Measurements from ENCODE around the gene ACBD4.

ACBD4 gene

DNA sequence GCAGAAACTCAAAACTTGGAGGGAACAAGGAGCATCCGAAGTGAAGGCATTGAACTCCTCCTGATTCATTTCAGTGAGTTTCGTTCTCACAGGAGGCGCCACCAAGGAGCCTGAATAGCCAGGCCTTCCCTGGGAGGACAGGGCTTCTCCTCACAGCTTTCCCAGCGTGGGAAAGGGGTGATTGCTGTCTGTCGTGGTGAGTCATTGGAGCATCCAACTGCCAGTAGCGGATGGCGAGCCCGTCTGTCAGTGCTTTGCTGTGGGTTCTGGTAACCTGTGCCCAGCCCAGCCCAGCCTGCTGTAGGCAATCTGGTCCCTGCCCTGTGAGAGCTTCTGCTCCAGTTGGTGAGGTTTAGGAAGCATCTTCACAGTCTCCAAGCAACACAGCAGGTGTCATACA, 31.5 kb upstream of the ACBD4 start:
- no peak overlapping the region for H3K27ac ChIP-seq (ENCODE audit: insufficient read depth, low read depth, low read length, poor library complexity, severe bottlenecking)
- H3K4me1 ChIP-seq (ENCODE audit: control insufficient read depth, insufficient read depth, low read length): no peaks in the 10 kb centered on the region
- no peak overlapping the region for H3K4me3 ChIP-seq (ENCODE audit: insufficient read depth, low read depth, low read length)
- 96% methylated on average over 8 of the region's 8 CpGs for WGBS, 2 experiments
- H3K27me3 ChIP-seq (ENCODE audit: control insufficient read depth, insufficient read depth, low read length, poor library complexity, severe bottlenecking): no peaks in the 10 kb centered on the region
- no peaks in the 10 kb centered on the region for H3K9me3 ChIP-seq (ENCODE audit: control insufficient read depth, low read length)
- H3K36me3 ChIP-seq (ENCODE audit: control insufficient read depth, insufficient read depth, low read length): peaks cover 56% of the 10 kb centered on the region

DNA sequence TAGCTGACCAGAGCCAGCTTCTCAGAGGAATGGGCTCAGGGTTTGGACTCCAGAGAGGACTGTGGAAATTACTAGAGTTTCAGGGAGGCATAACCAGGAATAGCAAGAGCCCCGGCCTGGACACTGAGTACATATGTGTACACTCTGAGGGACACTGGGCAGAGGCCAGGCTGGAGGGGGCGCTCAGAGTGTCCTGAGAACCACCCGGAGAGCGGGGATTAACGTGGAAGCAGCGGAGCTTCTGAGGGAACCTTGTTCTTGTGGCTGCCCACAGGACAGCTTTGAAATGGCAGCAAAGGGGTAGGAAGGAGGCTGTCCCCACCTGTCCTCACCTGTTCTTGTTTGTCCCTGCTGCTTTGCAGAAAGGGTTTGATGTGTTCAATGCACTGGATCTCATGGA, 31.0 kb upstream of the ACBD4 start:
- H3K36me3 ChIP-seq (ENCODE audit: control insufficient read depth, insufficient read depth, low read length): peaks cover 53% of the 10 kb centered on the region
- H3K9me3 ChIP-seq (ENCODE audit: control insufficient read depth, low read length): no peaks in the 10 kb centered on the region
- H3K4me1 ChIP-seq (ENCODE audit: control insufficient read depth, insufficient read depth, low read length): no peaks in the 10 kb centered on the region
- 94 to 96% methylated on average over 6 of the region's 6 CpGs for WGBS, 2 experiments
- no peaks in the 10 kb centered on the region for H3K27me3 ChIP-seq (ENCODE audit: control insufficient read depth, insufficient read depth, low read length, poor library complexity, severe bottlenecking)
- H3K27ac ChIP-seq (ENCODE audit: insufficient read depth, low read depth, low read length, poor library complexity, severe bottlenecking): no peak overlapping the region
- no peak overlapping the region for H3K4me3 ChIP-seq (ENCODE audit: insufficient read depth, low read depth, low read length)

DNA sequence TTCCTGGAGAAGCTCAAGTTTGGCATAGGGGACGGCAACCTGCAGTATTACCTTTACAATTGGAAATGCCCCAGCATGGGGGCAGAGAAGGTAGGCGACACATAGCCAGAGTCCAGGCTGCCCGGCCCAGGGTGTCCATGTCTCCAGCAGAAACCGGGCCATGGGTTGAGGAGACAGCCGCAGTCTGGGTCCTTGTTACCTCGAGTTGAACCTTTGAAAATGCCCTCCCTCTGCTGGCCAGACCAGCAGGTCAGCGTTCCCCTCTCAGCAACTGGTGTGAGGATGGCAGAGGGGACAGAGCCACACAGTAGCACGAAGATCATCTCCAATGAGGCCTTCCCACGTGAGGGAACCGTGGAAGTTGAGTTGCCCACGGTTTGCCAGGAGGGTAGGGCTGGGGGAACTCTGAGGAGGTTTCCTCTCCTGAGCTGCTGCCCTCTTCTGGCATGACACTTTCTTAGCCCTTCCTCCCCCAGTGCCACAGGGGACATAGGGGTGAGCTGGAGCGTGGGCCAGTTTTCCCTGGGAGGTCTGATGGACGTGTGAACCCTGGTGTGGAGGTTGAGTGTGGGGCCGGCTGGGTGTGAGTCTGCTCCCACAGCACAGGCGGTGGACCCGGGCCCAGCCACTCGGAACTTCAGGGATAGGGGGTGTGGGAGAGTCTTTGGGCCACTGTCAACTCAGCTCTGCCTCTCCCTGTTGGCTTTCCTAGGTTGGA, 30.4 kb upstream of the ACBD4 start:
- Histone ChIP-seq H3K4me1 (ENCODE audit: control insufficient read depth, insufficient read depth, low read length) (no peaks in the 10 kb centered on the region), H3K27me3 (ENCODE audit: control insufficient read depth, insufficient read depth, low read length, poor library complexity, severe bottlenecking) (no peaks in the 10 kb centered on the region), H3K36me3 (ENCODE audit: control insufficient read depth, insufficient read depth, low read length) (peaks cover 51% of the 10 kb centered on the region)

DNA sequence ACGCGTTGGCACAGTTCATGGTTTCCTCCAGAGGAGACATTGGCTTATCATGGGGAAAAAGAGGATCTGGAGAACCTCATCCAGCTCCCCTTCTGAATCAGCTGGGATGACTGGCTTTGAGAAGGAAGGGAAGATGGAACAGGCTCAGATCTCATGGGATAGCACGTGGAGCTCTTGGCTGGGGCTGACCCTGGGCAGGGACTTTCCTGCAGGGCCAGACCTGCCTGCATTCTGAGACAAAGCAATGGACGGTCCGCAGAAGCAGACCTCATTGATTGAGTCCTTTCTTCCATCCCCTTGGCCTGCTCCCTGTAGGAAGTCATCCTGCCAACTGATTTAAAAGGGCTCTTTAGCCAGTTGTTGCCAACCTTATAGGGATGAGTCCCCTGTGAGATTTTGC, 29.4 kb upstream of the ACBD4 start:
- Histone ChIP-seq H3K27ac (ENCODE audit: insufficient read depth, low read depth, low read length, poor library complexity, severe bottlenecking) (no peak overlapping the region), H3K4me3 (ENCODE audit: insufficient read depth, low read depth, low read length) (no peak overlapping the region), H3K4me1 (ENCODE audit: control insufficient read depth, insufficient read depth, low read length) (no peaks in the 10 kb centered on the region), H3K36me3 (ENCODE audit: control insufficient read depth, insufficient read depth, low read length) (peaks cover 51% of the 10 kb centered on the region), H3K27me3 (ENCODE audit: control insufficient read depth, insufficient read depth, low read length, poor library complexity, severe bottlenecking) (no peaks in the 10 kb centered on the region), H3K9me3 (ENCODE audit: control insufficient read depth, low read length) (no peaks in the 10 kb centered on the region)
- 95 to 98% methylated on average over 5 of the region's 5 CpGs for WGBS, 2 experiments

More for the DNA sequence above, 30.4 kb upstream of the ACBD4 start:
- Histone ChIP-seq H3K27ac (ENCODE audit: insufficient read depth, low read depth, low read length, poor library complexity, severe bottlenecking) (no peak overlapping the region), H3K9me3 (ENCODE audit: control insufficient read depth, low read length) (no peaks in the 10 kb centered on the region), H3K4me3 (ENCODE audit: insufficient read depth, low read depth, low read length) (no peak overlapping the region)
- WGBS, 2 experiments: 93 to 95% methylated on average over 17 of the region's 17 CpGs

DNA sequence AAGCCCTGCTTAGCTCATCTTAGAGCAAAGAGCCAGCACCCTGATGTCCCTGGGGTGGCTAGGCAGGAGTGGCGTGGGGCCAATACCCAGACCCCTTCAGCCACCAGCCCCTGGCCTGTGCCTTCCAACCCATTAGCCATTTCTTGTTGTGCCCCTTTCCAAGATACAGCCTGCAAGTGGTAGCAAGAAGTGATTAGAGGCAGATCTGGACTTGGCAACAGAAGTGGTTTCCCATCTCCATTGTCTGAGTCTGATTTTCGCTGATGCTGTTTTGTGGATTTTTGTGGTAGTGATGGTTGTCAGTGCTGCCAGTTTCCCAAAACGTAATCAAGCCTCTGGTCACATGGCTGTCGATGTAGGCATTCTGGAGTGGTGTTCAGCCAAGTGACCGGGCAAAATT, 28.9 kb upstream of the ACBD4 start:
- Histone ChIP-seq H3K36me3 (ENCODE audit: control insufficient read depth, insufficient read depth, low read length) (peaks cover 49% of the 10 kb centered on the region), H3K4me1 (ENCODE audit: control insufficient read depth, insufficient read depth, low read length) (no peaks in the 10 kb centered on the region)
- WGBS, 2 experiments: 95% methylated on average over 5 of the region's 5 CpGs

DNA sequence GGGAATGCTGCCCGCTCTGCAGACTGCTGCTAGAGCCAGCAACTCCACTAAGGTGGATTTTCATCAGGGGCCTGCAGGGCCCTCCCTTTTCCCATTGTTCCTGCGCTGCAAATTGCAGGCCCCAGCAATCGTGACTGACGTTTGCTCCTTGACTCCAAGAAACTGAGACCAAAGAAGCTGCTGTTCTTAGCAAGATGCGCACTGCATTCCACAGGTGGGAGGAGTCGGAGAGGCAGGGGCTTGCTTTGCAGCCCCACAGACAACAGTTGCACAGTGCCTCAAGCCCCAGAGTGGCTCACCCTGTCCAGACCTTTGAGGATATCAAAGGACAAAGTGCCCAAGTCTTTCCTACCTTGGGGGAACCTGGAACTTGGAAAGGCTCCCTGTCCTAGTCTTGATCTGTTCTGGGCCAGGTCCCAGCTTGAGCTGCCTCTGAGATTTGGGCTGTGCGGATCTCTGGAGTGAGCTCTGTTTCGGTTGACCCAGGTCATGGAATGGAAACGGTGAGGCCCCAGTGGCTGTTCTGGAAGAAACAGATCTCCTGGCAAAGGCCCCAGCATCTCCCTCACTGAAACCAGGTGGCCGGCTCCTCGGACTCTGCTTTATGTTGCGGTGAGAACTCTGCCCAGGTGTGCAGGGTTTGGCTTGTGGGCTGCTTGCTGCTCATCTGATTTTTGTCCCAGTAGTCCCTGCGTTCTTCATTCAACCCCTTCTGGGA, 28.0 kb upstream of the ACBD4 start:
- Histone ChIP-seq H3K27ac (ENCODE audit: insufficient read depth, low read depth, low read length, poor library complexity, severe bottlenecking) (no peak overlapping the region), H3K4me1 (ENCODE audit: control insufficient read depth, insufficient read depth, low read length) (no peaks in the 10 kb centered on the region), H3K27me3 (ENCODE audit: control insufficient read depth, insufficient read depth, low read length, poor library complexity, severe bottlenecking) (no peaks in the 10 kb centered on the region), H3K36me3 (ENCODE audit: control insufficient read depth, insufficient read depth, low read length) (peaks cover 42% of the 10 kb centered on the region), H3K4me3 (ENCODE audit: insufficient read depth, low read depth, low read length) (no peak overlapping the region), H3K9me3 (ENCODE audit: control insufficient read depth, low read length) (no peaks in the 10 kb centered on the region)
- 94 to 95% methylated on average over 13 of the region's 13 CpGs for WGBS, 2 experiments

More for the DNA sequence above, 28.9 kb upstream of the ACBD4 start:
- no peaks in the 10 kb centered on the region for H3K27me3 ChIP-seq (ENCODE audit: control insufficient read depth, insufficient read depth, low read length, poor library complexity, severe bottlenecking)
- H3K4me3 ChIP-seq (ENCODE audit: insufficient read depth, low read depth, low read length): no peak overlapping the region
- no peak overlapping the region for H3K27ac ChIP-seq (ENCODE audit: insufficient read depth, low read depth, low read length, poor library complexity, severe bottlenecking)
- H3K9me3 ChIP-seq (ENCODE audit: control insufficient read depth, low read length): no peaks in the 10 kb centered on the region

DNA sequence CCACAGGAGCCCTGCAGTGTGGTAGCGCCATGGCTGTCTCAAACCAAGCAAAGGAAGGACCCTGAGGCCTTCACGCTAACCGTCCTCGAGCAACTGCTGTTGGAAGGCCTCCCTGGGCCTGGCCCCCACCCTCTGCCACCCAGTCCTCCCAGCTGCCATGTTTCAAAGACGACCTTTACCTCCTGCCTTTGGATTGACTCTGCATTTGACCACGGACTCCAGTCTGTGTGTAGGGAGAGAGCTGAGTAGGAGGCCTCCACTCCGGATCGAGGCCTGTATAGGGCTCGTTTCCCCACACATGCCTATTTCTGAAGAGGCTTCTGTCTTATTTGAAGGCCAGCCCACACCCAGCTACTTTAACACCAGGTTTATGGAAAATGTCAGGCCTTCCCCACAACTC, 27.4 kb upstream of the ACBD4 start:
- 94 to 95% methylated on average over 9 of the region's 9 CpGs for WGBS, 2 experiments
- no peaks in the 10 kb centered on the region for H3K9me3 ChIP-seq (ENCODE audit: control insufficient read depth, low read length)

DNA sequence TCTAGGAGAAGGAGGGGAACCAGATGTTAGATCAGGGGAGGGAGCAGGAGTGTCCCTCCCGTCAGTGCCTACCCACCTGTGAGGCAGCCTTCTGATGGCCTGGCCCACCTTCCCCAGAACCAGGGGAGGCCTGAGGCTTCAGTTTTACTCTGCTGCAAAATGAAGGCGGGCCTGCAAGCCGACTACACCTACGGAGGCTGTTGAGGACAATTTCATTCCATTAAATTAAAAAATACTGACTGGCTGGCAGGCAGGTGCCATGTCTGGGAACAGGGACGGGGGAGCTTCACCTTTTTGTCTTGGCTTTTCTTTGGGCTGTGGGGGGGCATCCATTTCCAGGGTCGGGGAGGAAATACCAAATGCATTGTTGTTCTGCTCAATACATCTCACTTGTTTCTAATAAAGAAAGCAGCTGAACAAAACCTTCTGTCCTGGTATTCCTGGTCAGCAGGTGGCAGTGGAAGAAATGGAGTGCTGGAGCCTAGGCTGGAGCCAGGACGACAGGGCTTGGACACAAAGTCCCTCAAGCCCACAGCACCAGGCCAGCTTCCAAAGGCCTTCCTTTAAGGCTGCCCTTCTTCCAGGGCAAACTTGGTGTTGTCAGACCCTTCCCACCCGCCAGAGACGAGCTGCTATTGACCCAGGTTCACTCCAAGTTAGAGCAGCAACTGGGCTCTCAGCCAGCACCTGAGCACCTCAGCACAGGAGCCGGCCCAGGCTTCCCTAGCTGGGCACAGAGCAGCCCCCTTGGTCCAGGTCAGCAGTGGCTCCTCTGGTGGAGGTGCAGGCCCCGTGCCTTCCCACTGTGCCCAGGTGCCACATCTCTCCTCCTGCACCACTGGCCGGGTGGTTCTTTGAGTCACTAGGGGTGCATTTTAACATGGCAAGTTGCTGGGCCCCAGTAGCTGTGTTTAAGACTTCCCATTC, 26.6 kb upstream of the ACBD4 start:
- WGBS, 2 experiments: 90 to 91% methylated on average over 12 of the region's 12 CpGs
- H3K4me3 ChIP-seq (ENCODE audit: insufficient read depth, low read depth, low read length): no peak overlapping the region
- peaks cover 32% of the 10 kb centered on the region for H3K36me3 ChIP-seq (ENCODE audit: control insufficient read depth, insufficient read depth, low read length)
- H3K27ac ChIP-seq (ENCODE audit: insufficient read depth, low read depth, low read length, poor library complexity, severe bottlenecking): no peak overlapping the region
- H3K9me3 ChIP-seq (ENCODE audit: control insufficient read depth, low read length): no peaks in the 10 kb centered on the region
- no peaks in the 10 kb centered on the region for H3K4me1 ChIP-seq (ENCODE audit: control insufficient read depth, insufficient read depth, low read length)
- H3K27me3 ChIP-seq (ENCODE audit: control insufficient read depth, insufficient read depth, low read length, poor library complexity, severe bottlenecking): no peaks in the 10 kb centered on the region

More for the DNA sequence above, 27.4 kb upstream of the ACBD4 start:
- Histone ChIP-seq H3K27ac (ENCODE audit: insufficient read depth, low read depth, low read length, poor library complexity, severe bottlenecking) (no peak overlapping the region), H3K27me3 (ENCODE audit: control insufficient read depth, insufficient read depth, low read length, poor library complexity, severe bottlenecking) (no peaks in the 10 kb centered on the region), H3K4me3 (ENCODE audit: insufficient read depth, low read depth, low read length) (no peak overlapping the region), H3K36me3 (ENCODE audit: control insufficient read depth, insufficient read depth, low read length) (peaks cover 38% of the 10 kb centered on the region), H3K4me1 (ENCODE audit: control insufficient read depth, insufficient read depth, low read length) (no peaks in the 10 kb centered on the region)

DNA sequence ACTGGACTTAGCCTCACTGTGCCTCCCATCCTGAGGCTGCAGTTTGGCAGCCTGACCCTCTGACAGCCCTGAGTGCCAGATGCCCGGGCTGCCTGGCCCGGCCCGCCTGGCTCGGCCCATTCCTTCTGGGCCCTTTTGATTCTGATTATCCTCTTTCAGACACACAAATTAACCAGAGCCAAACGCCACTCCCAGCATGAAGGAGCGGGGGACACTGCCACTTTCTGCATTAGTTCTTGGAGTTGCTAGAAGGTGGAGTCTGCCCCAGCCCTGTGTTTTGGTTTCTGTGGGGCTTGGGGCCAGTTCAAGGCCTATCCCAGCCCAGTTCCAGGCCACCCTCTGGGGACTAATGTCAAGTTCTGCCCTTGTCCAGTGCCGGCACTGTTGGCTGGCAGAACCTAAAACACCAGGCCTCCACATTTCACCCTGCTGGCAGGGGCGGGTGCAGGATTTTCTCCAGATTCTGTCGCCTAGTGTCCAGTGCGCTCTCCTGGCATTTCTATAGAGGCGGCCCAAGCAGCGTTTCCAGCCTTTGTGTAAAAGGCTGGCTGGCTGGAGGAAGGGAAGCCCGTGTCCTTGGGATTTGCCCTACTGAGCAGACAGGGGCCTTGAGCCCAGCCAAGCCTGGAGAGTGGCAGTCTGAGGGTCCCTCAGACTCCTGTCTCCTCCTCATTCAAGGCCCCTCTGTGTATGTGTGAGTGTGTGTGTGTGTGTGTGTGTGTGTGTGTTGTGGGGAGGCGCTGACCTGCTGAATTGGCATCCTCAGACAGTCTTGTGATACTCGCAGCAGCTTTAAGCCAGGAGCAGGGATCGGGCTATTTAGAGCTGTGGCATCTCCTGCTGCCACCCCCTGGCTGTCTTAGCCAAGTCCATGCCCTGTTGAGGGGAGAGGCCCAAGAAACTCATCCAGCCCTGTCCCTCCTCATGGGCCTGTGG, 24.5 kb upstream of the ACBD4 start:
- no peaks in the 10 kb centered on the region for H3K9me3 ChIP-seq (ENCODE audit: control insufficient read depth, low read length)
- no peak overlapping the region for H3K4me3 ChIP-seq (ENCODE audit: insufficient read depth, low read depth, low read length)
- no peaks in the 10 kb centered on the region for H3K4me1 ChIP-seq (ENCODE audit: control insufficient read depth, insufficient read depth, low read length)
- 91 to 93% methylated on average over 16 of the region's 16 CpGs for WGBS, 2 experiments
- no peaks in the 10 kb centered on the region for H3K27me3 ChIP-seq (ENCODE audit: control insufficient read depth, insufficient read depth, low read length, poor library complexity, severe bottlenecking)
- no peak overlapping the region for H3K27ac ChIP-seq (ENCODE audit: insufficient read depth, low read depth, low read length, poor library complexity, severe bottlenecking)
- peaks cover 14% of the 10 kb centered on the region for H3K36me3 ChIP-seq (ENCODE audit: control insufficient read depth, insufficient read depth, low read length)

Data from ectodermal cell (in vitro differentiated cells).